ENCODE measurements around the gene ATP8B2. TPM values are rescaled to one million over a fixed set of nuclear protein-coding genes. Genes with fewer than 3 reads are reported as not detected.
A peak's percentile ranks its signal among the peaks of the same experiment; 100 is the strongest.
"Not testable (repeated sequence)": the region's sequence is repeated elsewhere in the genome, so short reads cannot be mapped to it uniquely, and the experiment has no call there.

ATP8B2 gene
- polyA plus RNA-seq, 1 donor from 2014 or later: 20.7 TPM

DNA sequence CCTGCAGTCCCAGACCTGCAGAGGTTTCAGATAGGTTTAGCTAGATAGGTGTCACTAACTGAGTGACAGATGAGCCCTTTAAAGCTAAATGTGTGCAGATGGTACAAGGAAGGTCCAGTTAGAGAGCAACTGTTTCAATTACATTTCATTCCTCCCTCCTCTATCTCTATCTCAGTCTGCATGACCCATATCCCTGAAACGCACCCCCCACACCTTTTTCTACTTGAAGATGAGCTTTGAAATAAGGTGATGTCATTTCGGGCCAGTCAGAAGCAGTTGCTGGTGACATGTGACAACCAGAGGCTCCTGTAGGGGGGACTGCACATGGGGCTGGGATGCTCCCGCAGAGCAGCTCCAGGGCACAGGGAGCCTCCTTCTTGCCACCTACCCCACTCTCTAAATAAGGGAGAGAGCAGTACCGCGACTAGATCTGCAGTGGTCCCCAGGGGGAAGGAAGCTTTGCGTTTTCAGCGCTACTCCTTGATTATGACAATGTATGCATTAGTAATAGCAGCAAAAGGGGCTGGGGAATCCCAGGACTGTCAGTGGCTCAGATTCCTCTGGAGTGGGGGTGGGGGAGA lies 4.3 kb downstream of the ATP8B2 start:
- Mint-ChIP-seq H3K4me3 (peak overlapping the region; percentile 72 to 92 (median 86)), H3K36me3 (peaks cover 1% of the 10 kb centered on the region), H3K9me3 (no peaks in the 10 kb centered on the region)

DNA sequence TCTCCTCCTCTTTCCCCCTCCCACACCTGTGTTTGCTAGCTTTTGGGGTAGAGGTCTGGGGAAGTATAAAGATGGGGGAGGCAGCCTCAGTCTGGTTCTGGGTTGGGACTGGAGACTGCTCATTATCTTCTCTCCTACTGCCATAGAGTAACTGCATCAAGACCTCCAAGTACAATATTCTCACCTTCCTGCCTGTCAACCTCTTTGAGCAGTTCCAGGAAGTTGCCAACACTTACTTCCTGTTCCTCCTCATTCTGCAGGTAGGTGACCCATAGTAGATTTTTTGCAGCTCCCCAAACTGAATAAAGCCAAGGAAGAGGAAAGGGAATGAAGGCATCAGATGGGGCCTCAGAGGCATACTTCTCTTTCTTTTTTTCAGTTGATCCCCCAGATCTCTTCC lies 5.3 kb downstream of the ATP8B2 start:
- Mint-ChIP-seq H3K4me3 (peak overlapping the region in 2 of 4 donors; percentile 57 to 84), H3K27me3 (no peaks in the 10 kb centered on the region), H3K9me3 (no peaks in the 10 kb centered on the region), H3K27ac (peak overlapping the region in 2 of 3 donors; percentile 55 to 78), H3K36me3 (peaks cover 4% of the 10 kb centered on the region), H3K4me1 (peaks cover 29 to 45% (median 41%) of the 10 kb centered on the region in 3 donors)

More for the DNA sequence above, 4.3 kb downstream of the ATP8B2 start:
- H3K4me1 Mint-ChIP-seq: peaks cover 23 to 40% (median 40%) of the 10 kb centered on the region in 3 donors
- H3K27ac Mint-ChIP-seq: peak overlapping the region; percentile 78 to 86 (median 81)
- H3K27me3 Mint-ChIP-seq: no peaks in the 10 kb centered on the region

DNA sequence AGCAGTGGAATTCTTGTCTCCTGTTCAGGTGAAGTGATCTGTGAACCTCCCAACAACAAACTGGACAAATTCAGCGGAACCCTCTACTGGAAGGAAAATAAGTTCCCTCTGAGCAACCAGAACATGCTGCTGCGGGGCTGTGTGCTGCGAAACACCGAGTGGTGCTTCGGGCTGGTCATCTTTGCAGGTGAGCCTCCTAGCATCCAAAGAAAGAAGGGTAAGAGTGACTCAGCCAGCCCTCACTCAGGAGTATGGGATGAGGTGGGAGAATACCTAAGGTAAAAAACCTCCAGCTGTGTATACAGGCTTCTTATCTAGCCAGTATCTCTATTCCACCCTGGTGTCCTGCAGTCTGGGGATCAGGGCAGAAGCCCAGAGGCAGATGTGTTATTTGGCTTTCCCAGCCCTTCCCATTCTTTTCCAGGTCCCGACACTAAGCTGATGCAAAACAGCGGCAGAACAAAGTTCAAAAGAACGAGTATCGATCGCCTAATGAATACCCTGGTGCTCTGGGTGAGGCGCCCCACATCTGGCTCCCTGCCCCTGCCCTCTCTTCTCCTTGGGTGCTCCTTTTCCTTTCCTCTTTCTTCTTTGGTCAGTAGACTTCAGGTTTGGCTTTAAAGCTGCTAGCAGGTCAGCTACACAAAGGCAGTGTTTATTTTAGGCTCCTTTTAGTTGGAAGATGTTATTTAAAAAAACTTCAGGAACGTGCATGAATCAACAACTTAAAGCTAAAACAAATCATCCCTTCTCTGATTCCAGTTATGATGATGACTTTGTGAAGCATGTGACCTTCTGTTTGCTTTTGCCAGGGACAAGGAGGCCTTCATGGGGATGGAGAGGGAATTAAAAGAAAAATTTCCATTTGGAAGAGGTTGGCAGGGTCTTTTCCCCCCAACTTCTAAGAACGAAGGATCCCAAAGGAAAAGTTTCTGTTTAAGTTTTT lies 9.0 kb downstream of the ATP8B2 start:
- H3K4me1 Mint-ChIP-seq: peaks cover 17 to 25% (median 25%) of the 10 kb centered on the region in 3 donors
- H3K4me3 Mint-ChIP-seq: peak overlapping the region in 2 of 4 donors; percentile 10 to 67
- peaks cover 10% of the 10 kb centered on the region for H3K36me3 Mint-ChIP-seq
- H3K27ac Mint-ChIP-seq: peak overlapping the region in 2 of 3 donors; percentile 30 to 59
- no peaks in the 10 kb centered on the region for H3K9me3 Mint-ChIP-seq
- no peaks in the 10 kb centered on the region for H3K27me3 Mint-ChIP-seq

DNA sequence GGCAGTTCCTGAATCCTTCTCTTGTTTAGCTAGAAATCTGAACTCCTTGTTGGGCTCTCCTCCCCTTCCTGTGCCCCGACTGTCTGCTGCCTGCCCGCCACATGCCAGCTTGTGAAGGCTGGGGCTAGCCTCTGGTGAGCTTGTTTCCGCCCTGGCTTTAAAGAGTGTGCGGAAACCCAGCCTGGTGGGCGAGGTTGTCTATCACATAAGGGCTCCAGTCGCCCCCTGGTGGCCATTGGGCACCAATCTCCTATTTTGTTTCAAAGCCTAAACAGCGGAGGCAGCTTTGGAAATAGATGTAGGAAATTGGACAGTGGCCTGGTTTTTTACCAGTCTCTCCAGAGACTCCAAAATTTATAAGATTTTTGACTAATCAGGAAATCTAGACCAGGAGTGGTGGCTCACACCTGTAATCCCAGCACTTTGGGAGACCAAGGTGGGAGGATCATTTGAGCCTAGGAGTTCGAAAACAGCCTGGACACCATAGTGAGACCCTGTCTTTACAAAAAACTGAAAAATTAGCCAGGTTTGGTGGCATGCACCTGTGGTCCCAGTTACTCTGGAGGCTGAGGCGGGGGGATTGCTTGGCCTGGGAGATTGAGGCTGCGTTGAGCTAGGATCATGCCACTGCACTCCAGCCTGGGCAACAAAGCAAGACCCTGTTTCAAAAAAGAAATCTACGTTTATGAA lies 9.8 kb downstream of the ATP8B2 start:
- Mint-ChIP-seq H3K27me3 (no peaks in the 10 kb centered on the region), H3K36me3 (peaks cover 10% of the 10 kb centered on the region), H3K27ac (peak overlapping the region in 2 of 3 donors; percentile 30 to 59), H3K4me3 (peak overlapping the region in 2 of 4 donors; percentile 15 to 67), H3K4me1 (peaks cover 17 to 18% (median 18%) of the 10 kb centered on the region in 3 donors), H3K9me3 (no peaks in the 10 kb centered on the region)

DNA sequence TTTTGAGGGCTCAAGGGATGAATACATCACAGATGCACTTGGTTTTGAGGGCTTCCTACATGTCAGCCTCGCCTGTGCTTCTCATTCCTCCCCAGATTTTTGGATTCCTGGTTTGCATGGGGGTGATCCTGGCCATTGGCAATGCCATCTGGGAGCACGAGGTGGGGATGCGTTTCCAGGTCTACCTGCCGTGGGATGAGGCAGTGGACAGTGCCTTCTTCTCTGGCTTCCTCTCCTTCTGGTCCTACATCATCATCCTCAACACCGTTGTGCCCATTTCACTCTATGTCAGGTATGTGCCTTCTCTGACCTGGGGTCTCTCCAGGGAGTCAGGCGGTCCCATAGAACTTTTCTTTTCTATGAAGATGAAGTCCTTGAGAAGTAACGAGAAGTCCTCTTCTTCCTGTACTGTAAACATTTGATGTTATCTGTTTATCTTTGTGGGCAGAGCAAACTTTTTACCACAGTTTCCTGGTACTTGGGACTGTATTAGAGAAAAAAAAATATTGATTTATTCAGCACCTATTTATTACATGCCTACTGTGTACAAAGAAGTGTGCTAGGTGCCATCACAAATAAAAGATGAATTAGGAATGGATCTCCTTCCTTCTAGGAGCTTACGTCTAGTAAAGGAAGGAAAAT lies 12.0 kb downstream of the ATP8B2 start:
- Mint-ChIP-seq H3K4me1 (peaks cover 9 to 16% (median 15%) of the 10 kb centered on the region in 3 donors), H3K27me3 (no peaks in the 10 kb centered on the region), H3K9me3 (no peaks in the 10 kb centered on the region), H3K27ac (peak overlapping the region in 1 of 3 donors; percentile 47), H3K4me3 (no peak overlapping the region), H3K36me3 (peaks cover 12% of the 10 kb centered on the region)

DNA sequence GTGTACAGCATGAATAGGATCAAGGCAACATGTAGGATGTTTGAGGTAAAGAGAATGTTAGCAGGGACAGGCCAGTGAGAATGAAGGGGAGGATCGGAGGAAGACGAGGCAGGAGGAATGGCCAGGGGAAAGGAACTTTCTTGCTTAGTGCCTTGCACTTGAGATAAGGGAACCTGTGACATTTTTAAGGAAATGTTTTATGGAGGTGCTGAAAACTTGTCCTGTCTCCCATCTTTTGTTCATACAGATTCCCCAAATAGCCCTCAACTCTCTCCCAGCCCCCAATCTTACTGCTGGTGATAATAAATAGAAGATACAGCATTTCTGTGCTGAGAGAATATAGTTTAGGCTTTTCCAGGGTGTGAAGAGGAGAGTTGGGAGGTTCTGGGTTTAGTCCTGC lies 13.6 kb downstream of the ATP8B2 start:
- H3K4me3 Mint-ChIP-seq: no peak overlapping the region
- peak overlapping the region in 1 of 3 donors; percentile 71 for H3K27ac Mint-ChIP-seq
- H3K4me1 Mint-ChIP-seq: peaks cover 17 to 19% (median 17%) of the 10 kb centered on the region in 3 donors
- H3K36me3 Mint-ChIP-seq: peaks cover 13% of the 10 kb centered on the region
- no peaks in the 10 kb centered on the region for H3K9me3 Mint-ChIP-seq
- no peaks in the 10 kb centered on the region for H3K27me3 Mint-ChIP-seq

DNA sequence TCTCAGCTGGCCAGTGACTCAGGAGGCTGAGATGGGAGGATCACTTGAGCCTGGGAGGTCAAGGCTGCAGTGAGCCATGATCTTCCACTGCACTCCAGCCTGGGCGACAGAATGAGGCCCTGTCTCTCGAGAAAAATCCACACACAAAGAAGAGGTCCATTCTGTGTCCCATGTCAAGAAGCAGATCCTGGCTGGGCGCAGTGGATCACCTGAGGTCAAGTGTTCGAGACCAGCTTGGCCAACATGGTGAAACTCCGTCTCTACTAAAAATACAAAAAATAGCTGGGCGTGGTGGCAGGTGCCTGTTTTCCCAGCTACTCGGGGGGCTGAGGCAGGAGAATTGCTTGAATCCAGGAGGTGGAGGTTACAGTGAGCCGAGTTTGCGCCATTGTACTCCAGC lies 16.0 kb downstream of the ATP8B2 start:
- H3K9me3 Mint-ChIP-seq, H3K27me3 Mint-ChIP-seq, H3K4me3 Mint-ChIP-seq: not testable (repeated sequence)
- Mint-ChIP-seq H3K36me3 (peaks cover 11% of the 10 kb centered on the region), H3K27ac (peak overlapping the region in 1 of 3 donors; percentile 23), H3K4me1 (peaks cover 10 to 13% (median 11%) of the 10 kb centered on the region in 3 donors)

DNA sequence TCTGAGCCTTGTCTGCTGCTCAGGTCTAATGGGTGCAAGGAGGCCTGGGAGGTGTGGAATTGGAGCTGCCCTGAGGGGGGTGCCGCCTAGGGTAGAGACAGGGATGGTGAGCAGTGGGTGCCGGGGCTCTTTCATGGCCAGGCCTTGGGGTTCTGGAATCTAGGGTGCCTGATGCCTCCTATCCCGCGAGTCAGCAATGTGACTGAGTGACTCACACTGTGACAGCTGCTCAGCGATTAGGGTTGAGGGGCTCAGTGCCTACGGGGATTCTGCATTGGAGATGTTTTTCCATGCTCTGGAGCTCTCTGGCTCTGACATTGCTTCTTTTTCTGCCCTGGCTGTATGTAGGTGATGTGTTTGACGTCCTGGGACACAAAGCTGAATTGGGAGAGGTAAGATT lies 16.8 kb downstream of the ATP8B2 start:
- Mint-ChIP-seq H3K9me3 (no peaks in the 10 kb centered on the region), H3K4me1 (peaks cover 10 to 13% (median 11%) of the 10 kb centered on the region in 3 donors), H3K27me3 (no peaks in the 10 kb centered on the region), H3K36me3 (peaks cover 11% of the 10 kb centered on the region), H3K4me3 (peak overlapping the region in 2 of 4 donors; percentile 58 to 83), H3K27ac (peak overlapping the region in 1 of 3 donors; percentile 90)

DNA sequence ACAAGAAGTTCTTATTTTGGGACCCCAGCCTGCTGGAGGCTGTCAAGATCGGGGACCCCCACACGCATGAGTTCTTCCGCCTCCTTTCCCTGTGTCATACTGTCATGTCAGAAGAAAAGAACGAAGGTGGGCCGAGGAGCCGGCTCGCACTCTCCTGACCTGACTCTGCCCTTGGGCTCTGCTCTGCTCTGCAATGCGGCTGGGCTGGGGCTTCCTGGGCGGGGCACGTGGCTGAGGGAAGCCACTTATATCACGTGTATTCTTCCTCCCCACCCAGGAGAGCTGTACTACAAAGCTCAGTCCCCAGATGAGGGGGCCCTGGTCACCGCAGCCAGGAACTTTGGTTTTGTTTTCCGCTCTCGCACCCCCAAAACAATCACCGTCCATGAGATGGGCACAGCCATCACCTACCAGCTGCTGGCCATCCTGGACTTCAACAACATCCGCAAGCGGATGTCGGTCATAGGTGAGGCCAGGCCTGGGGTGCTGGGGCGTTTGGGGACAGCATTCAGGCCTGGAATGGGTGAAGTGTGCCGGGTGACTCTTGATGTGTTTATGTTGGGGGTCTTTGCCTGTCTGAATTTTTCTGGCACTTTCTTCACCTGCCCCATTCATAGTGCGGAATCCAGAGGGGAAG lies 17.6 kb downstream of the ATP8B2 start:
- H3K27ac Mint-ChIP-seq: peak overlapping the region in 2 of 3 donors; percentile 57 to 83
- no peaks in the 10 kb centered on the region for H3K27me3 Mint-ChIP-seq
- peaks cover 11% of the 10 kb centered on the region for H3K36me3 Mint-ChIP-seq
- H3K9me3 Mint-ChIP-seq: no peaks in the 10 kb centered on the region
- H3K4me1 Mint-ChIP-seq: peaks cover 10 to 11% (median 11%) of the 10 kb centered on the region in 3 donors
- peak overlapping the region in 3 of 4 donors; percentile 52 to 83 (median 61) for H3K4me3 Mint-ChIP-seq

DNA sequence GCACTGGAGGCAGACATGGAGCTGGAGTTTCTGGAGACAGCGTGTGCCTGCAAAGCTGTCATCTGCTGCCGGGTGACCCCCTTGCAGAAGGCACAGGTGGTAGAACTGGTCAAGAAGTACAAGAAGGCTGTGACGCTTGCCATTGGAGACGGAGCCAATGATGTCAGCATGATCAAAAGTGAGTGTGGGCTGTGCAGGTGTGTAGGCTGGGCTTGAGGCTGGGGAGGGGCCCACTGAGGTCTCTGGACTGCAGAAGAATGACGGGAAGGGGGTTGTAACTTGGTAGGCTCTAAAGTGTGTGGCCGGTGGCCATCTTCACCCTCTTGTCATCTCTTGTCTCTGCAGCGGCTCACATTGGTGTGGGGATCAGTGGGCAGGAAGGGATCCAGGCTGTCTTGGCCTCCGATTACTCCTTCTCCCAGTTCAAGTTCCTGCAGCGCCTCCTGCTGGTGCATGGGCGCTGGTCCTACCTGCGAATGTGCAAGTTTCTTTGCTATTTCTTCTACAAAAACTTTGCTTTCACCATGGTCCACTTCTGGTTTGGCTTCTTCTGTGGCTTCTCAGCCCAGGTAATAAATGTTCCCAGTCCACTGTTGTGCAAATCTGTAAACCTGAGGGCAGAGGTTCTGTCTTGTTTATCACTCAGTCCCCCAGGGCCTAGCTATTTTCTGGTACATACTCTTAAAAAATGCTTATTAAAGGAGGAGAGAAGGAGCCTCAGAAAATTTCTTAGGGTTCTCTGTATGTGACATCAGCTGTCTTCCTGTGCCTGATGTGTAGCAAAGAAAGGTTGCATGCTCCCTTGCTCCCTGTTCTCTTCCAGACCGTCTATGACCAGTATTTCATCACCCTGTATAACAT lies 19.9 kb downstream of the ATP8B2 start:
- Mint-ChIP-seq H3K27ac (peak overlapping the region in 1 of 3 donors; percentile 59), H3K27me3 (no peaks in the 10 kb centered on the region), H3K4me3 (peak overlapping the region in 2 of 4 donors; percentile 43 to 44), H3K9me3 (no peaks in the 10 kb centered on the region), H3K4me1 (peaks cover 10 to 11% (median 11%) of the 10 kb centered on the region in 3 donors), H3K36me3 (peaks cover 9% of the 10 kb centered on the region)

DNA sequence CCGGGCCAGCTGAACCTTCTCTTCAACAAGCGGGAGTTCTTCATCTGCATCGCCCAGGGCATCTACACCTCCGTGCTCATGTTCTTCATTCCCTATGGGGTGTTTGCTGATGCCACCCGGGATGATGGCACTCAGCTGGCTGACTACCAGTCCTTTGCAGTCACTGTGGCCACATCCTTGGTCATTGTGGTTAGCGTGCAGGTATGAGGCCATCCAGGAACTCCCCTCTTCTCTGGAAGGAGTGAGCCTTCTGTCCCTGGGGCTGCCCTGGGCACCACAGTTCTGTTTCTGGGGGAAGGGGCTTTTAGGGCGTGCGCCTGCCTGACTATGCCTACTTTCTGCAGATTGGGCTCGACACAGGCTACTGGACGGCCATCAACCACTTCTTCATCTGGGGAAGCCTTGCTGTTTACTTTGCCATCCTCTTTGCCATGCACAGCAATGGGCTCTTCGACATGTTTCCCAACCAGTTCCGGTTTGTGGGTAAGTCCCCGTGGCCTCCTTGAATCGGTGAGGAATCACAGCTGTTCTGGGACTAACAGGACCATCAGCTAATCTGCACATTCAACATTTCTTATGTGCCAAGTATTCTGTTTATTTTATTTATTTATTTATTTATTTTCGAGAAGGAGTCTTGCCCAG lies 21.1 kb downstream of the ATP8B2 start:
- Mint-ChIP-seq H3K4me1 (peaks cover 8 to 11% (median 11%) of the 10 kb centered on the region in 3 donors), H3K4me3 (no peak overlapping the region), H3K27ac (no peak overlapping the region), H3K27me3 (no peaks in the 10 kb centered on the region), H3K36me3 (peaks cover 9% of the 10 kb centered on the region), H3K9me3 (no peaks in the 10 kb centered on the region)

DNA sequence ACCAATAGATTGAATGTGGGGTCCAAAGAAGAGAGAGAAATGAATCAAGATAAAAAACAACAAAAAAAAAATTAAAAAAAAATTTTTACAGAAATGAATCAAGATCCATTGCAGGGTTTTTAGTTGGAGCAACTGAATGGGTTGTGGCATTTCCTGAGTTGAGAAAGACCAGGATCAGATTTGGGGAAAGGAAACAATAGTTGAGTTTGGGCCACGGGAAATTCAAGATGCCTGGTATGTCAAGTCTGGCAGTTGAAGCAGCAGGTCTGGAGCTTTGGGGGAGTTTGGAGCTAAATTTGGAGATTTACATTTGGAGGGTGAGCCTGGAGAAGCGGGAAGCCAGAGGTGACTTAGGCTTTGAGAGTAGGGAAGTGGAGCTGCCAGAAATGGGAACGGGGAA lies 22.6 kb downstream of the ATP8B2 start:
- Mint-ChIP-seq H3K36me3 (peaks cover 6% of the 10 kb centered on the region), H3K4me3 (no peak overlapping the region), H3K4me1 (peaks cover 9 to 11% (median 10%) of the 10 kb centered on the region in 3 donors), H3K27me3 (peaks cover 8% of the 10 kb centered on the region), H3K9me3 (no peaks in the 10 kb centered on the region), H3K27ac (no peak overlapping the region)

Measured in IgD-negative memory B cell (primary cell).